ENCODE data around the gene ADAP2. TPM values are rescaled to one million over a fixed set of nuclear protein-coding genes. Genes with fewer than 3 reads are reported as not detected.
A peak's percentile ranks its signal among the peaks of the same experiment; 100 is the strongest.

Gene ADAP2
- total RNA-seq, 4 donors from 2014 or later, result 10.5 to 19.1 (median 14.7) TPM

GRCh38 chr17:30917050-30917449 is 4.7 kb upstream of the ADAP2 start:
- intact Hi-C loops (cut with DNase I), result no loop called here

GRCh38 chr17:30920282-30920681 is 1.5 kb upstream of the ADAP2 start:
- H3K4me3 ChIP-seq, result no peak overlapping the region
- no peaks in the 10 kb centered on the region for H3K36me3 ChIP-seq
- H3K27ac ChIP-seq (replicated peaks in 1 of 4), result no peak overlapping the region
- intact Hi-C loops (cut with DNase I), result no loop called here
- DNase-seq (ENCODE audit: extremely low spot score), result no peak
- no peaks in the 10 kb centered on the region for H3K9me3 ChIP-seq
- peaks cover 10 to 19% (median 18%) of the 10 kb centered on the region in 4 donors for H3K4me1 ChIP-seq
- TF ChIP-seq POLR2A (IDR thresholded peaks at IDR 0.05; ENCODE audit: low read depth) (no peak), POLR2AphosphoS5 (IDR thresholded peaks at IDR 0.05) (no peak), EP300 (IDR thresholded peaks at IDR 0.05) (no peak), CTCF (IDR thresholded peaks at IDR 0.05) (no peak)
- H3K27me3 ChIP-seq, result peaks cover 9 to 36% (median 18%) of the 10 kb centered on the region in 4 donors
- 68% methylated on average over 4 of the region's 4 CpGs for WGBS

More at GRCh38 chr17:30917050-30917449, 4.7 kb upstream of the ADAP2 start:
- Histone ChIP-seq H3K4me1 (peaks cover 2 to 9% (median 8%) of the 10 kb centered on the region in 4 donors), H3K36me3 (no peaks in the 10 kb centered on the region), H3K4me3 (no peak overlapping the region), H3K27ac (replicated peaks in 1 of 4) (no peak overlapping the region), H3K9me3 (no peaks in the 10 kb centered on the region), H3K27me3 (peaks cover 3 to 6% (median 4%) of the 10 kb centered on the region in 4 donors)
- TF ChIP-seq POLR2AphosphoS5 (IDR thresholded peaks at IDR 0.05), result no peak
- no peak for TF ChIP-seq CTCF (IDR thresholded peaks at IDR 0.05)
- no peak for TF ChIP-seq POLR2A (IDR thresholded peaks at IDR 0.05; ENCODE audit: low read depth)
- TF ChIP-seq EP300 (IDR thresholded peaks at IDR 0.05), result no peak
- DNase-seq (ENCODE audit: extremely low spot score), result no peak

GRCh38 chr17:30920683-30921543 is 832 bp upstream of the ADAP2 start:
- no peak for DNase-seq (ENCODE audit: extremely low spot score)
- TF ChIP-seq CTCF (IDR thresholded peaks at IDR 0.05), result no peak
- H3K27me3 ChIP-seq, result peaks cover 9 to 43% (median 18%) of the 10 kb centered on the region in 4 donors
- WGBS, result 91% methylated on average over 11 of the region's 11 CpGs
- peak overlapping the region; percentile 55 to 73 (median 60) for H3K4me3 ChIP-seq
- H3K9me3 ChIP-seq, result no peaks in the 10 kb centered on the region
- intact Hi-C loops (cut with DNase I), result no loop called here
- no peak overlapping the region for H3K27ac ChIP-seq (replicated peaks in 1 of 4)
- peaks cover 10 to 19% (median 18%) of the 10 kb centered on the region in 4 donors for H3K4me1 ChIP-seq
- H3K36me3 ChIP-seq, result no peaks in the 10 kb centered on the region

GRCh38 chr17:30922235-30923030 is 688 bp downstream of the ADAP2 start:
- intact Hi-C loops (cut with DNase I), result no loop called here
- H3K9me3 ChIP-seq, result no peaks in the 10 kb centered on the region

More at GRCh38 chr17:30922235-30923030, 688 bp downstream of the ADAP2 start:
- Histone ChIP-seq H3K27me3 (peaks cover 9 to 51% (median 18%) of the 10 kb centered on the region in 4 donors), H3K4me3 (peak overlapping the region; percentile 55 to 73 (median 60)), H3K4me1 (peaks cover 10 to 19% (median 18%) of the 10 kb centered on the region in 4 donors), H3K36me3 (no peaks in the 10 kb centered on the region), H3K27ac (replicated peaks in 1 of 4) (peak overlapping the region; percentile 18 to 66 (median 65))
- no peak for TF ChIP-seq POLR2A (IDR thresholded peaks at IDR 0.05; ENCODE audit: low read depth)
- TF ChIP-seq EP300 (IDR thresholded peaks at IDR 0.05), result no peak
- TF ChIP-seq CTCF (IDR thresholded peaks at IDR 0.05), result no peak
- no peak for TF ChIP-seq POLR2AphosphoS5 (IDR thresholded peaks at IDR 0.05)
- WGBS, result 4% methylated on average over 21 of the region's 66 CpGs
- no peak for DNase-seq (ENCODE audit: extremely low spot score)

Data from esophagus muscularis mucosa (tissue), 4 donors.